Measurements from ENCODE around the gene ABHD12.

DNA sequence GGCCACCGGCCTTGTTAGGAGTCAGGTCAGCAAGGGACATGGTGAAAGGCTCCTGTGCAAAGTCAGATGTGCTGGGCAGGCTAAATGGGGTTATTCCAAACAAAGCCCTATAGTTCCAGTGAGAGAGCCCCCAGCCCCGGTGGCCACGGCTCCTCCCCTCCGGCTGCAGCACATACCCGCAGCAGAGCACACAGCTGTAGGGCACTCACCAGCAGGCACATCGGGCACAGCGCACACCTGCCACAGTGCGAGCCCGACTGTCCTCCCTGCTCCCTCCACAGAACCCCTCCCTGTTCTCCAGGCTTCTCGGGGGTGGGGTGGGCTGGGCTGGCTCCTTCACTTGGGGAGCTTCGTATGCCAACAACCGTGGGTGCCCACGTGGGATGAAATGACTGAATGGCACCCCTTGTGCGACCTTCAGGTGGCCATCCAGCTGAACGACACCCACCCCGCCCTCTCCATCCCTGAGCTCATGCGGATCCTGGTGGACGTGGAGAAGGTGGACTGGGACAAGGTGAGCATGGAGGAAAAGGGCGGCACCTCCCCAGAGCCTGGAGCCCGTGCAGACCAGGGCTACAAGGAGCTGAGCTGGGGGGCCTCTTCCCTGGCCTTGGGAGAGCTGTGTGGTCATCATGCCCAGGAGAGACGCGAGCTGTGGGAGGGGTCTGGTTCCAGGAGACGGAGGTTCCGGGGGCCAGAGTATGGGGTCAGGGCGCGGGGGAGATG is 111.8 kb downstream of the ABHD12 start:
- TF ChIP-seq POLR2A (IDR thresholded peaks at IDR 0.05), result no peak
- TF ChIP-seq POLR2AphosphoS5 (IDR thresholded peaks at IDR 0.05), result no peak

Measured in stomach (tissue), 4 donors.